Ascending aorta (tissue), 2 donors: ENCODE results near the gene PRRC2C. TPM values are rescaled to one million over a fixed set of nuclear protein-coding genes. Genes with fewer than 3 reads are reported as not detected.
"Not testable (repeated sequence)": the region's sequence is repeated elsewhere in the genome, so short reads cannot be mapped to it uniquely, and the experiment has no call there.

Source experiments
- DNase-seq, 2 donors: peaks; one replicate each; pipeline ENCODE4 v3.0.0-alpha.2; 2019; ENCODE audit warnings: low spot score in 2 of 2
- H3K27ac ChIP-seq, 2 donors: fragments of 200-600 bp; sonication (generic); one replicate each; pipeline ENCODE4 v1.5.1; 2016 to 2017; ENCODE audit warnings: mild to moderate bottlenecking in 1 of 2
- H3K27me3 ChIP-seq: fragments of 200-600 bp; sonication (generic); one replicate; pipeline ENCODE4 v1.5.1; 2017
- H3K36me3 ChIP-seq, 2 donors: fragments of 200-600 bp; sonication (generic); one replicate each; pipeline ENCODE4 v1.5.1; 2016
- H3K4me1 ChIP-seq, 2 donors: fragments of 200-600 bp; sonication (generic); one replicate each; pipeline ENCODE4 v1.5.1; 2016 to 2017; ENCODE audit warnings: mild to moderate bottlenecking in 1 of 2
- H3K4me3 ChIP-seq, 2 donors: fragments of 200-600 bp; sonication (generic); one replicate each; pipeline ENCODE4 v1.5.1; 2016 to 2017; ENCODE audit warnings: mild to moderate bottlenecking in 1 of 2
- H3K9me3 ChIP-seq, 2 donors: fragments of 200-600 bp; sonication (generic); one replicate each; pipeline ENCODE4 v1.5.1; 2016
- CTCF ChIP-seq, 3 experiments: fragments of 200-600 bp in 2 of 3; fragments of 450-650 bp in 1 of 3; sonication (generic) in 2 of 3; IDR thresholded peaks; one replicate each; pipeline ENCODE4 v1.5.1; 2016 to 2019; ENCODE audit warnings: antibody characterized with exemption in 3 of 3, mild to moderate bottlenecking in 1 of 3, moderate library complexity in 1 of 3
- intact Hi-C: fragments of 100-400 bp; cut with DNase I; formaldehyde crosslinking; loops from one replicate; pipeline ENCODE4 v1.15.1; 2023
- total RNA-seq: library from RNA; depleted of rRNA; stranded (reverse); fragments of >200 nt; gene quantifications from one replicate; pipeline ENCODE4 v1.1.0, GENCODE V29; 2016

Gene PRRC2C
- total RNA-seq, result 46.3 TPM

GRCh38 chr1:171485375-171486047 lies at the start of gene PRRC2C:
Gene PRRC2C, plus strand, starts transcription at chr1:171485530. Its CDS starts 26,559 bp downstream, at chr1:171512089.
- peak in 2 of 3 experiments; percentile 83 to 89 for TF ChIP-seq CTCF (IDR thresholded peaks at IDR 0.05)
- peaks cover 3 to 19% of the 10 kb centered on the region in 2 donors for H3K4me1 ChIP-seq
- intact Hi-C loops, result loop anchor here (2.0 to 5.0 kb wide), 5 partner anchors 17 to 297 kb away; partner anchors contain the start of genes FMO4 and METTL13

GRCh38 chr1:171438441-171438840 lies 46.9 kb upstream of the PRRC2C start:
- H3K27ac ChIP-seq, result peak overlapping the region; percentile 73 to 78
- no peaks in the 10 kb centered on the region for H3K36me3 ChIP-seq
- H3K27me3 ChIP-seq, result no peaks in the 10 kb centered on the region
- intact Hi-C loops, result loop anchor here (5.0 kb wide), 1 partner anchor 34 kb away; no protein-coding TSS in a partner anchor
- no peak for TF ChIP-seq CTCF (IDR thresholded peaks at IDR 0.05)
- H3K9me3 ChIP-seq, result no peaks in the 10 kb centered on the region
- H3K4me1 ChIP-seq, result peaks cover 4 to 21% of the 10 kb centered on the region in 2 donors
- H3K4me3 ChIP-seq, result no peak overlapping the region
- DNase-seq, result peak; percentile 74 to 96

More at GRCh38 chr1:171485375-171486047, at the start of gene PRRC2C:
- no peaks in the 10 kb centered on the region for H3K9me3 ChIP-seq
- peak within 1 kb of the TSS; percentile 75 to 91 for H3K4me3 ChIP-seq
- H3K27me3 ChIP-seq, result no peaks in the 10 kb centered on the region
- peak within 1 kb of the TSS; percentile 97 to 100 for H3K27ac ChIP-seq
- H3K36me3 ChIP-seq, result no peaks in the 10 kb centered on the region
- peak; percentile 88 to 99 for DNase-seq

GRCh38 chr1:171440201-171440600 lies 45.1 kb upstream of the PRRC2C start:
- intact Hi-C loops, result loop anchor here (2.0 kb wide), 1 partner anchor 45 kb away; the partner anchor contains the start of gene PRRC2C

GRCh38 chr1:171441278-171441895 lies 43.9 kb upstream of the PRRC2C start:
- H3K27me3 ChIP-seq, H3K4me1 ChIP-seq: not testable (repeated sequence)

More at GRCh38 chr1:171440201-171440600, 45.1 kb upstream of the PRRC2C start:
- DNase-seq, H3K36me3 ChIP-seq, H3K4me3 ChIP-seq, H3K27ac ChIP-seq, H3K27me3 ChIP-seq, H3K9me3 ChIP-seq: not testable (repeated sequence)
- H3K4me1 ChIP-seq, result peaks cover 3 to 13% of the 10 kb centered on the region in 2 donors

GRCh38 chr1:171446386-171446785 lies 38.9 kb upstream of the PRRC2C start:
- intact Hi-C loops, result no loop called here
- Histone ChIP-seq H3K4me1 (no peaks in the 10 kb centered on the region), H3K27me3 (no peaks in the 10 kb centered on the region), H3K27ac (no peak overlapping the region), H3K9me3 (no peaks in the 10 kb centered on the region), H3K36me3 (no peaks in the 10 kb centered on the region), H3K4me3 (no peak overlapping the region)
- no peak for TF ChIP-seq CTCF (IDR thresholded peaks at IDR 0.05)
- DNase-seq, result no peak

More at GRCh38 chr1:171441278-171441895, 43.9 kb upstream of the PRRC2C start:
- intact Hi-C loops, result loop anchor here (1.0 to 2.0 kb wide), 2 partner anchors 43 to 127 kb away; partner anchors contain the start of genes FMO4 and PRRC2C
- H3K36me3 ChIP-seq, H3K9me3 ChIP-seq, DNase-seq, H3K4me3 ChIP-seq: not testable (repeated sequence)
- H3K27ac ChIP-seq, result peak overlapping the region in 1 of 2 donors; percentile 55

- H3K27ac ChIP-seq, result no peak overlapping the region
- intact Hi-C loops, result no loop called here
Measured at GRCh38 chr1:171455967-171456366, 29.4 kb upstream of the PRRC2C start.

More at GRCh38 chr1:171455967-171456366, 29.4 kb upstream of the PRRC2C start:
- TF ChIP-seq CTCF (IDR thresholded peaks at IDR 0.05), result no peak
- no peaks in the 10 kb centered on the region for H3K36me3 ChIP-seq
- no peak overlapping the region for H3K4me3 ChIP-seq
- H3K4me1 ChIP-seq, result no peaks in the 10 kb centered on the region
- no peak for DNase-seq
- no peaks in the 10 kb centered on the region for H3K9me3 ChIP-seq
- H3K27me3 ChIP-seq, result no peaks in the 10 kb centered on the region
